Effector memory CD8-positive, alpha-beta T cell (primary cell): ENCODE measurements around the gene TCF3.

Source experiments
- ATAC-seq: fragments of 150-1000 bp; cut with Tn5 transposase; replicated peaks from 2 replicates; pipeline ENCODE4 v1.10.0; 2021; ENCODE audit warnings: mild to moderate bottlenecking, moderate library complexity
- DNase-seq, 3 experiments: peaks; one replicate each; pipeline ENCODE4 v3.0.0; 2021
- H3K27ac Mint-ChIP-seq, 2 donors: one replicate each; pipeline ENCODE4 v1.8.0; 2022; ENCODE audit warnings: mild to moderate bottlenecking in 2 of 2, mixed read lengths in 2 of 2, moderate library complexity in 2 of 2
- H3K27me3 Mint-ChIP-seq, 2 donors: one replicate each; pipeline ENCODE4 v1.8.0; 2022; ENCODE audit warnings: mixed read lengths in 2 of 2
- H3K36me3 Mint-ChIP-seq: one replicate; pipeline ENCODE4 v1.8.0; 2022; ENCODE audit warnings: mild to moderate bottlenecking, moderate library complexity, mixed read lengths; ENCODE audit not compliant: insufficient read depth
- H3K4me1 Mint-ChIP-seq, 2 donors: one replicate each; pipeline ENCODE4 v1.8.0; 2022; ENCODE audit warnings: low read depth in 2 of 2, mixed read lengths in 2 of 2
- H3K4me3 Mint-ChIP-seq, 2 donors: one replicate each; pipeline ENCODE4 v1.8.0; 2022; ENCODE audit warnings: mild to moderate bottlenecking in 2 of 2, mixed read lengths in 2 of 2, moderate library complexity in 2 of 2
- H3K9me3 Mint-ChIP-seq, 2 donors: one replicate each; pipeline ENCODE4 v1.8.0; 2022; ENCODE audit warnings: mixed read lengths in 2 of 2

The TCF3 gene

DNA sequence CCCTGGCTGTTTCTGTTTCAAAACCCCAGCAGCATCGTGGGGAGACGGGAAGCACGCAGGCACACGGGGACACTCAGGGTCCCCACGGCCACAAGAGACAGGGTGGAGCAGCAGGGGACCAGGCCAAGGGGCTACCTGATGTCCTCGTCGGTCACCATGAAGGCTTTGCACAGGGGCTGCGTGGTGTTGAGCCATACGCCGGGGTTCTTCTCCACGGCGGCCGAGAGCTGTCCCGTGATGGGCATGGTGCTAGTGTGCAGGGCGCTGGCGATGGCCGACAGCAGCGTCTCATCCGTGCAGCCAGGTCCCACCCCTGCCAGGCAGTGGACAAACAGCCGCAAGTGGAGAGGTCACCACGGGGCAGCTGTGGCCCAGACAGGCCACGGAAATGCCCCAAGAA, 71.5 kb downstream of the TCF3 start:
- DNase-seq (no peak), ATAC-seq (no peak)
- Mint-ChIP-seq H3K4me3 (no peak overlapping the region), H3K4me1 (peaks cover 0 to 4% of the 10 kb centered on the region in 2 donors), H3K27ac (no peak overlapping the region), H3K36me3 (peaks cover 25% of the 10 kb centered on the region), H3K9me3 (no peaks in the 10 kb centered on the region), H3K27me3 (no peaks in the 10 kb centered on the region)

GRCh38 chr19:1580382-1580781, 72.0 kb downstream of the TCF3 start:
- peaks cover 25% of the 10 kb centered on the region for H3K36me3 Mint-ChIP-seq
- no peak overlapping the region for H3K27ac Mint-ChIP-seq
- H3K4me3 Mint-ChIP-seq = no peak overlapping the region
- H3K27me3 Mint-ChIP-seq = no peaks in the 10 kb centered on the region
- ATAC-seq = no peak
- no peak for DNase-seq
- peaks cover 0 to 2% of the 10 kb centered on the region in 2 donors for H3K4me1 Mint-ChIP-seq
- H3K9me3 Mint-ChIP-seq = no peaks in the 10 kb centered on the region

GRCh38 chr19:1579222-1579621, 73.2 kb downstream of the TCF3 start:
- no peak overlapping the region for H3K4me3 Mint-ChIP-seq
- ATAC-seq (no peak), DNase-seq (no peak)
- no peaks in the 10 kb centered on the region for H3K9me3 Mint-ChIP-seq
- H3K27me3 Mint-ChIP-seq = no peaks in the 10 kb centered on the region
- H3K27ac Mint-ChIP-seq = no peak overlapping the region
- no peaks in the 10 kb centered on the region for H3K4me1 Mint-ChIP-seq
- H3K36me3 Mint-ChIP-seq = peaks cover 25% of the 10 kb centered on the region

- Mint-ChIP-seq H3K4me1 (no peaks in the 10 kb centered on the region), H3K9me3 (no peaks in the 10 kb centered on the region), H3K27ac (no peak overlapping the region), H3K4me3 (no peak overlapping the region), H3K27me3 (no peaks in the 10 kb centered on the region), H3K36me3 (peaks cover 22% of the 10 kb centered on the region)
- ATAC-seq (no peak), DNase-seq (no peak)
These were observed 74.3 kb downstream of the TCF3 start for GRCh38 chr19:1577929-1578618.

DNA sequence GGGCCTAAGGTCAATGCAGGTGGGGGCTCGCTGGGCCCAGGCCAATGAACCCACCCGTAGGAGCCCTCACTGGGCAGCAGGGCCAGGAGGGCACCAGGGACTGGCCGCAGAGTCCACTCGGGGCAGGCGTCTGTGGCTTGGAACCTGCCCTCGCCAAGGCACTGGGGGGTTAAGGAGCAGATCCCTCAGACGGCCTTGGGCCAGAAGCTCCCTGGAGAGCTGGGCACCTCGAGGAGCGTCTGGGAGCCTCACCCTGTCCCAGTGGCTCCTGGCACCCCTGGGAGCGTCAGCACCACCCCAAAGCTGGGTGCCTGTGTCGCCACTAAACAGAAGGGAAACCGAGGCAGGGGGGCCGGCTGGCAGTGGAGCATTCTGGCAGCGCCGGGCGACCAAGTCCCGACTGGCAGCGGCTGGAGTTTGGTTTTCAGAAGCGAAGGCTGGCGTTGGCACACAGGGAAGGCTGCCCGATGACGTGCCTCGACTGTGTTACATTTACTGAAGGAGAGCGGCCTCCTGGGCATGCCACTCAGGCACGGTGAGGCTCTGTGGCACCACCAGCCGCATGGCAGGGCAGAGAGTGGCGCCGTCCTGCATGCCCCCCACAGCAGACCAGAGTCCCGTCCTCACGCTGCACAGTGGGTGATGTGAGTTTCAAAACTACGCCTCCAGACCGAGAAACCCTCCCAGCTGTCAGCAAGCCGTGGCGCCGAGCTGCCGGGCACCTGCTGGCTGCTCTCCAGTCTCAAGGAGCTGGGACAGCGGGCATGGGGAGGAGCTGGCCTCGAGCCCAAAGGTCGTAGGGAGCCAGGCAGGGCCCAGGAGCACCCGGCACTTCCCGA, 75.1 kb downstream of the TCF3 start:
- H3K27me3 Mint-ChIP-seq = no peaks in the 10 kb centered on the region
- ATAC-seq (no peak), DNase-seq (no peak)
- H3K9me3 Mint-ChIP-seq = no peaks in the 10 kb centered on the region
- peaks cover 18% of the 10 kb centered on the region for H3K36me3 Mint-ChIP-seq
- H3K4me3 Mint-ChIP-seq = no peak overlapping the region
- H3K4me1 Mint-ChIP-seq = no peaks in the 10 kb centered on the region
- no peak overlapping the region for H3K27ac Mint-ChIP-seq

DNA sequence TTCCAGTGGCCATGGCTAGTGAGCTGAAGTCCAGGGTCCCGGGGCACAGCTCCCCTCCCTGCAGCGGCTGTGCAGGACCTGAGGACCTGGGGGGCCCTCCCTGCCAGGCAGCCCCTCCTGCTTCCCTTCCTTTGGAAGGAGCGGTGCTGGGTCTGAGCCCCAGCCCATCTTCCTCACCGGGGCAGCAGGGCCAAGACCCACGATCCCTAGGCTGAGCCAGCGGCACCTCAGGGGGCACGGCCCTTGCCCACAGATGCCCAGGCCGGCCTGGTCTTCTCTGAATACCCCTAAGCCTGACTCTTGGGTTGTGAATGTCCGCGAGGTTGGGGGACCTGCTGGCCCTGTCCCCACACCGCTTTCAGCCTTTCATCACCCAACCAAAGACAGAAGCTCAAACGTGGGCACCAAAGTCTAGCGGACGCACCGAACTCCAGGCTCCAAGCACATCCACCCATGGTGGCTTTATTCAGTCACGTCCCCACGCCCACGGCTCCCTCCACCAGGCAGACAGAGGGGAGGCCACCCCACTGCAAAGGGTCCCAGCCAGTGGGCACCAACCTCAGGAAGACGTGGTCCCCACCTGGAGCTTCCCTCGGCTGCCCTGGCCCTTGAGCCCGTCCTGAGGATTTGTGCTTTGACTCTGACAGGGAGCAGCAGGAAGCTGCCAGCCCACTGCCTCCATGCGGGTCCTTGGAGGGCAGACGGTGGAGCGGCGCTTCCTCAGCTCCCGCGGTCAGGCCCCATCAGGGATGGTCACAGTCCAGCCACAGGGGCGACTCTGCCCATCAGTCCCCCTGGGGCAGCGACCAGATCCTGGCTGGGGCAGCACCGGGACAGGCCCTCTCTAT, 75.9 kb downstream of the TCF3 start:
- no peaks in the 10 kb centered on the region for H3K27me3 Mint-ChIP-seq
- peaks cover 18% of the 10 kb centered on the region for H3K36me3 Mint-ChIP-seq
- no peak overlapping the region for H3K4me3 Mint-ChIP-seq
- DNase-seq (no peak), ATAC-seq (no peak)
- no peaks in the 10 kb centered on the region for H3K4me1 Mint-ChIP-seq
- no peak overlapping the region for H3K27ac Mint-ChIP-seq
- no peaks in the 10 kb centered on the region for H3K9me3 Mint-ChIP-seq

- H3K4me1 Mint-ChIP-seq = no peaks in the 10 kb centered on the region
- H3K36me3 Mint-ChIP-seq = peaks cover 12% of the 10 kb centered on the region
- H3K27ac Mint-ChIP-seq = no peak overlapping the region
- H3K27me3 Mint-ChIP-seq = peaks cover 1 to 3% of the 10 kb centered on the region in 2 donors
- DNase-seq = no peak
- H3K4me3 Mint-ChIP-seq = no peak overlapping the region
- no peak for ATAC-seq
- H3K9me3 Mint-ChIP-seq = no peaks in the 10 kb centered on the region
These were observed 76.8 kb downstream of the TCF3 start for GRCh38 chr19:1575323-1576241.

DNA sequence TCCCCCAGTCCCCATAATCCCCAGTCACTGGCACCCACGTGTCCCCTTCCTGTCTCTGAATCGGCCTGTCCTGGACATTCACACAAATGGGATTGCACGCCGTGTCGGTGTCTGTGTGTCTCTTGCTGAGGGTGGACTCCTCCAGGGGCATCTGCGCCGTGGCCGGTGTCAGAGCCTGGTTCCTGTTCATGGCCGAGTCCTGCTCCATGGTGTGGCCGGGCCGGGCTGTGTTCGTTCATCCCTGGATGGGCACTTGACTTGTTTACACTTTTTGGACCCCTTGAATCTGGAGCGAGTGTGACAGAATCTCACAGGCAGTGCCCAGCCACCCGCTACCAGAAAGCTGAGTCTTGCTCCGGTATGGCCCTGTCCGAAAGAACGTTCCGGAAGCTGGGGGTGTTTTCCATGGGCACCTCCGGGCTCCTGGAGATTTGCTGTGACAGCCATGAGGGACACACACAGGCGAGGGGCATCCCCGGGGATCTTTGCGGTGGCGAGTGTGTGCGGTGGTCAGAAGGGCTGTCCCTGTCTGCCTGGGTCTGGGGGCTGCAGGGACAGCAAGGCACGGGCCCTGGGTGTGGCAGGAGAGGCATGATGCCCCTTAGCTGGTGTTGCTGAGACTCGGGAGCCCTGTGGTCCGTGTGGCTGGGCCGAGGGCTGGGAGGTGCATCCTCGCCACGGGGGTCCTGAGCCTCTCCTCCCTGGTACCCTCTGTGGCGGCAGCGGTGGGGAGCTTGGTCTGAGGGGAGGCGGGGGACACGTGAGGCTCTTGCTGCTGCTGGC, 77.9 kb downstream of the TCF3 start:
- Mint-ChIP-seq H3K4me3 (no peak overlapping the region), H3K27ac (no peak overlapping the region), H3K9me3 (no peaks in the 10 kb centered on the region), H3K36me3 (peaks cover 6% of the 10 kb centered on the region), H3K4me1 (peaks cover 0 to 4% of the 10 kb centered on the region in 2 donors), H3K27me3 (peaks cover 12 to 14% of the 10 kb centered on the region in 2 donors)
- ATAC-seq (no peak), DNase-seq (no peak)

GRCh38 chr19:1572795-1573194, 79.6 kb downstream of the TCF3 start:
- Mint-ChIP-seq H3K36me3 (peaks cover 13% of the 10 kb centered on the region), H3K27me3 (peaks cover 12 to 16% of the 10 kb centered on the region in 2 donors), H3K9me3 (no peaks in the 10 kb centered on the region), H3K4me3 (no peak overlapping the region), H3K4me1 (peaks cover 2 to 4% of the 10 kb centered on the region in 2 donors), H3K27ac (no peak overlapping the region)
- no peak for ATAC-seq
- no peak for DNase-seq

DNA sequence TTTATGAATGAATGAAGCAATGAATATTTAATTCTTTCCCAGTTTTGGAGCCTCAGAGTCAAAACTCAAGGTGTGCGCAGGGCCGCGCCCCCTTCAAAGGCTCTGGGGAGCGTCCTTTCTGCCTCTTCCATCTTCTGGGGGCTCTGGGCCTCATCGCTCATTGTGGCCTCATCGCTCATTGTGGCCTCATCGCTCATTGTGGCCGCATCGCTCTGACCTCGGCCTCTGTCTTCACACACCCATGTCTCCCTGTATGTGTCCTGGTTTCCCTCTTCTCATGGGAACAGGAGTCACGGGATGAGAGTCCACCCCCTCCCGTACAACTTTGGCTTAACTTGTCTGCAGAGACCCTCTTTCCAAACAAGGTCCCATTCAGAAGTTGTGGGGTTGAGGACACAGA, 81.1 kb downstream of the TCF3 start:
- DNase-seq (no peak), ATAC-seq (no peak)
- H3K4me1 Mint-ChIP-seq = peaks cover 2 to 4% of the 10 kb centered on the region in 2 donors
- H3K9me3 Mint-ChIP-seq = no peaks in the 10 kb centered on the region
- H3K4me3 Mint-ChIP-seq = no peak overlapping the region
- no peak overlapping the region for H3K27ac Mint-ChIP-seq
- peaks cover 12 to 16% of the 10 kb centered on the region in 2 donors for H3K27me3 Mint-ChIP-seq
- H3K36me3 Mint-ChIP-seq = peaks cover 13% of the 10 kb centered on the region

DNA sequence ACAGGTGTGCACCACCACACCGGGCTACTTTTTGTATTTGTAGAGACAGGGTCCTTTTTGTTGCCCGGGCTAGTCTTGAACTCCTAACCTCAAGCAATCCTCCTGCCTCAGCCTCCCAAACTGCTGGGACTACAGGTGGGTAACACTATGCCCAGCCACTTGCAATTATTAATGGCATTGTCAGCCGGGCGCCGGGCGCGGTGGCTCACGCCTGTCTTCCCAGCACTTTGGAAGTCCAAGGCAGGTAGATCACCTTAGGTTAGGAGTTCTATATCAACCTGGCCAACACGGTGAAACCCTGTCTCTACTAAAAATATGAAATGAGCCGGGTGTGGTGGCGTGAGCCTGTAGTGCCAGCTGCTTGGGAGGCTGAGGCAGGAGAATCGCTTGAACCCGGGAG, 81.6 kb downstream of the TCF3 start:
- Mint-ChIP-seq H3K36me3 (peaks cover 13% of the 10 kb centered on the region), H3K4me1 (peaks cover 2 to 4% of the 10 kb centered on the region in 2 donors), H3K27me3 (peaks cover 12 to 16% of the 10 kb centered on the region in 2 donors), H3K4me3 (peak overlapping the region in 1 of 2 donors; percentile 63), H3K9me3 (no peaks in the 10 kb centered on the region), H3K27ac (no peak overlapping the region)
- ATAC-seq = no peak
- no peak for DNase-seq

DNA sequence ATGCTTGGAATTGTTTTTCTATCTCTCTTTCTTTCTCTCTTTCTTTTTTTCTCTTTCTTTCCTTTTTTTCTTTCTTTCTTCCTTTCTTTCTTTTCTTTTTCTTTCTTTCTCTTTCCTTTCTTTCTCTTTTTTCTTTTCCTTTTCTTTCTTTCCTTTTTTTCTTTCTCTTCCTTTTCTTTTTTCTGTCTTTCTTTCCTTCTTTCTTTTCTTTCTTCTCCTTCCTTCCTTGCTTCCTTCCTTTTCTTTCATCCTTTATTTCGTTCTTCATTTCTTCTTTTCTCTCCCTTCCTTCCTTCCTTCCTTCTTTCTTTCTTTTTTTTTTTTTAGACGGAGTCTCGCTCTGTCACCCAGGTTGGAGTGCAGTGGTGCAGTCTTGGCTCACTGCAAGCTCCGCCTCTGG, 82.4 kb downstream of the TCF3 start:
- no peaks in the 10 kb centered on the region for H3K9me3 Mint-ChIP-seq
- ATAC-seq (no peak), DNase-seq (no peak)
- H3K36me3 Mint-ChIP-seq = peaks cover 13% of the 10 kb centered on the region
- peaks cover 12 to 16% of the 10 kb centered on the region in 2 donors for H3K27me3 Mint-ChIP-seq
- peak overlapping the region; percentile 63 to 68 for H3K4me3 Mint-ChIP-seq
- H3K27ac Mint-ChIP-seq = peak overlapping the region in 1 of 2 donors; percentile 68
- H3K4me1 Mint-ChIP-seq = peaks cover 2 to 4% of the 10 kb centered on the region in 2 donors
